GM12874 (cell line): ENCODE data around the gene GSTM1.
"Not testable (repeated sequence)": the region's sequence is repeated elsewhere in the genome, so short reads cannot be mapped to it uniquely, and the experiment has no call there.

Experiments used
- TF ChIP-seq, protein P1 (sequence below): IDR thresholded peaks from 2 replicates; pipeline ENCODE4 v1.5.1; 2011; ENCODE audit warnings: low read depth, mild to moderate bottlenecking, control low read depth, low read length, moderate library complexity; ENCODE audit not compliant: insufficient read depth

The GSTM1 gene

DNA sequence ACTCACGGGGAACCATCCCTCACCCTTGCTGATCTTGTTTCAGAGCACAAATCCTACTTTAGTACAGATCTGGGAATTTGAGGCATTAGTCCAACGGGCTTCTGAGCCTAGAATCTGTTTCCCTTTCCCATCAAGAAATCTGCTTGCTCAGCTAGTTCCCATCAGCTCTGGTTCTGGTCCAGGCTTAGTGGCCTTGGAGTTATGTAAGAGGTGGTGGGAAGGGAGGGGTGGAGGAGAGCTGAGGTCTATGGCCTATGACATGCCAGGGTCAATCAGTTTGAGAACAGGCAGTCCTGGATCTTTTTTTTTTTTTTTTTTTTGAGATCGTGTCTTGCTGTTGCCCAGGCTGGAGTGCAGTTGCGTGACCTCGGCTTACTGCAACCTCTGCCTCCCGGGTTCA lies 4.1 kb downstream of the GSTM1 start:
- TF ChIP-seq, protein P1, sequence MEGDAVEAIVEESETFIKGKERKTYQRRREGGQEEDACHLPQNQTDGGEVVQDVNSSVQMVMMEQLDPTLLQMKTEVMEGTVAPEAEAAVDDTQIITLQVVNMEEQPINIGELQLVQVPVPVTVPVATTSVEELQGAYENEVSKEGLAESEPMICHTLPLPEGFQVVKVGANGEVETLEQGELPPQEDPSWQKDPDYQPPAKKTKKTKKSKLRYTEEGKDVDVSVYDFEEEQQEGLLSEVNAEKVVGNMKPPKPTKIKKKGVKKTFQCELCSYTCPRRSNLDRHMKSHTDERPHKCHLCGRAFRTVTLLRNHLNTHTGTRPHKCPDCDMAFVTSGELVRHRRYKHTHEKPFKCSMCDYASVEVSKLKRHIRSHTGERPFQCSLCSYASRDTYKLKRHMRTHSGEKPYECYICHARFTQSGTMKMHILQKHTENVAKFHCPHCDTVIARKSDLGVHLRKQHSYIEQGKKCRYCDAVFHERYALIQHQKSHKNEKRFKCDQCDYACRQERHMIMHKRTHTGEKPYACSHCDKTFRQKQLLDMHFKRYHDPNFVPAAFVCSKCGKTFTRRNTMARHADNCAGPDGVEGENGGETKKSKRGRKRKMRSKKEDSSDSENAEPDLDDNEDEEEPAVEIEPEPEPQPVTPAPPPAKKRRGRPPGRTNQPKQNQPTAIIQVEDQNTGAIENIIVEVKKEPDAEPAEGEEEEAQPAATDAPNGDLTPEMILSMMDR = no peak

DNA sequence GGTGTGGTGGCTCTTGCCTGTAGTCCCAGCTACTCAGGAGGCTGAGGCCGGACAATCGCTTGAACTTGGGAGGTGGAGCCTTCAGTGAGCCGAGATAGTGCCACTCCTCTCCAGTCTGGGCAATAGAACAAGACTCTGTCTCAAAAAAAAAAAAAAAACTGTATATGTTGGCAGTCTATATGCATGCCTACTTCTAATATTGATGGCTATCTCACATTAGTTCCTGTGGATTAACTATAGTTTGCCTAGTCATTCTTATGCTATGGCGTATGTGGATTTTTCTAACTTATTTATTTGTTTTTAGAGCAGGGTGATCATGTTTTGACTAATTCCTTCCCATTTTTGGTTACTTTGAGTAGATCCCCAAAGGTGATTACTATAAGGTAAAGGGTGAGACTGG lies 9.4 kb downstream of the GSTM1 start:
- TF ChIP-seq, protein P1 = no peak

DNA sequence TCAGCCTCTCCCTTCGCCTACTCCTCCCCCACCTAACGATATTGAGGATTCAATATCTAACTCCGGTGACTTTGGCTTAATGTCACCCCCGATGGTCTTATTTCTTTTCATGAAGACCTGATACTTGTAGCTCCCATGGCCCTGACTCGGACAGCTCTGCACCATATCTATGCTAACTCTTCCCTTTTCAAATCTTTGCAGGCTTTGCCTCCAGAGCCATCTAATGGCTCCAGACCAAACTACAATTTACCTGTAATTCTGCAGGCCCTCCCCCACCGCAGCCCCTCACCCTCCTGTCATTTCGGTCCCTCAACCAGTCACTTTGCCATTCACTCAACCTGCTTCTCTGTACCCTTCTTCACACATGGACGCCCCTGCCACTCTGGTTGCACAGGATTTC lies 16.6 kb downstream of the GSTM1 start:
- TF ChIP-seq, protein P1 = no peak

DNA sequence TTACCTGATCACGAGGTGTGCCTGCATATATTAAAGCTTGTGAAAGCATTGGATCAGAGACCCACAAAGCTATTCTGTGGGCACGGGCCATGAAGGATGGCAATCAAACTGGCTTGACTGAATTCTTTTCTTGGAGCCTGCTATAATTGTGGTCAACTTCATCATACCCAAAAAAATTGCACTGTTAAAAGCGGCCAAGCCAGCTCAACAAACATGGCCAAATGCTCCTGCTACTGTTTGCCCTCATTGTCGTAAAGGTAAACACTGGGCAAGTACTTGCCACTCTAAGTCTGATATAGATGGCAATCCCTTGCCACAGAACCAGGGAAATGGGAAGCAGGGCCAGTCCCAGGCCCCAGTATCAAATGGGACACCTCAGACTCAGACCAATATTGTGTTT lies 17.8 kb downstream of the GSTM1 start:
- TF ChIP-seq, protein P1 = no peak

DNA sequence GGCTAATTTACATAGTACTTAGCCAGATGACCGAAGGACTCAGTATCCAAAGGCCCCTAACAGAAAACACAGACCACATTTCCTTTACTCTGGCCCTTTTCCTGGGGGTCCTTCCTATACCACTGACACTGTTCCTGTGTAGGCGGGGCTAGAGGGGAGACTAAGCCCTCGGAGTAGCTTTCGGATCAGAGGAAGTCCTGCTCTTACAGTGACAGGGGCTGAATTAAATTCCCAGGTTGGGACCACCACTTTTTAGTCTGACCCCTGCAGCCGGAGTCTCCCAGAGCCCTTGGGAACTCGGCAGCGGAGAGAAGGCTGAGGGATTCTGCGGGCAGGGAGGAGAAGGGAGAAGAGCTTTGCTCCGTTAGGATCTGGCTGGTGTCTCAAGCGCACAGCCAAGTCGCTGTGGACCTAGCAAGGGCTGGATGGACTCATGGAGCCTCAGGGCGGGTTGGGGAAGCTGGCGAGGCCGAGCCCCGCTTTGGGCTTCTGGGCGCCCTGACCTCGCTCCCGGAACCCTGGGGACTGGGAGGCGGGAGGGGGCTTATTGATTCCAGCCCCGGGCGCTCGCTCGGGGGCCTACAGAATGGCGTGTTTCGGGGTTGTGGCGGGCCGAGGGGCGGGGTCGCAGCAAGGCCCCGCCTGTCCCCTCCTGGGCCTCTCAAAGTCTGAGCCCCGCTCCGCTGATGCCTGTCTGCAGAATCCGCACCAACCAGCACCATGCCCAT lies 24.1 kb downstream of the GSTM1 start, which contains the start of gene GSTM5:
GSTM5 (plus strand) TSS at position 659 of the 728 bp plus-strand sequence; CDS start at position 721, 62 bp downstream.
- TF ChIP-seq, protein P1 = not testable (repeated sequence)

DNA sequence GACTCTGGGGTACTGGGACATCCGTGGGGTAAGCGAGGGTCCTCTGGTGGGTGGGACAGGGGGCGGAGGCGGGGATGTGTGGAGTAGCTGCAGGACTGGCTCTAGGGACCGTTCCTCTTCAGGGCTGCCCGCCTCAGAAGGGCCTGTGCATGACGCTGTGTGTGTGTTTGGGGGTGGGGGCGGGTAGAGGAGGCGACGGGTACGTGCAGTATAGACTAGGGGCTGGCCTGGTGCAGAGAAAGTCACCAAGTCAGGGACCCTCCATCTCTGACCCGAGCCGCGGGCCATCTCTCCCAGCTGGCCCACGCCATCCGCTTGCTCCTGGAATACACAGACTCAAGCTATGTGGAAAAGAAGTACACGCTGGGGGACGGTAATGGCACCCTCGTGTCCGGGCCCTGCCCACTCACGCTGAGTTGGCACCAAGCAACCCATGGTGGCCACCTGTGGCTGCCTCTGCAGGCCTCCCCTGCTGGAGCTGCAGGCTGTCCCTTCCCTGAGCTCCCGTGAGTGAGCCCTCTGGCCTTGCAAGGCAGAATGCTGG lies 24.8 kb downstream of the GSTM1 start:
- TF ChIP-seq, protein P1 = no peak

DNA sequence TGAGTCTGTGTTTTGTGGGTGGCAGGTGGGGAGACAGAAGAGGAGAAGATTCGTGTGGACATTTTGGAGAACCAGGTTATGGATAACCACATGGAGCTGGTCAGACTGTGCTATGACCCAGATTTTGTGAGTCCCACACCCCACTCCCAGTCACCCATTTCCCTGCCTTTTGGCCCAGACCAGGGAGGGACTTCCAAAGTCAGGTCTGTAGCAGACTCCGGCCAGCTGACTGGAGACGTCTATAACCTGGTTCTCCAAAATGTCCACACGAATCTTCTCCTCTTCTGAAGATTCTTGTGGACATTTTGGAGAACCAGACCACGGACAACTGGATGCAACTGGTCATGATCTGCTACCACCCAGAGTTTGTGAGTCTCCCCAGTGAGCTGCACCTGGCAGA lies 26.0 kb downstream of the GSTM1 start:
- TF ChIP-seq, protein P1 = no peak
